ENCODE measurements around the gene DENND1B.
"Not testable (repeated sequence)": the region's sequence is repeated elsewhere in the genome, so short reads cannot be mapped to it uniquely, and the experiment has no call there.

DENND1B gene

GRCh38 chr1:197783510-197783948 is 8.2 kb upstream of the DENND1B start:
- DNase-seq = no peak

- no peak for DNase-seq
Measured at GRCh38 chr1:197782722-197783360, 7.6 kb upstream of the DENND1B start.

DNA sequence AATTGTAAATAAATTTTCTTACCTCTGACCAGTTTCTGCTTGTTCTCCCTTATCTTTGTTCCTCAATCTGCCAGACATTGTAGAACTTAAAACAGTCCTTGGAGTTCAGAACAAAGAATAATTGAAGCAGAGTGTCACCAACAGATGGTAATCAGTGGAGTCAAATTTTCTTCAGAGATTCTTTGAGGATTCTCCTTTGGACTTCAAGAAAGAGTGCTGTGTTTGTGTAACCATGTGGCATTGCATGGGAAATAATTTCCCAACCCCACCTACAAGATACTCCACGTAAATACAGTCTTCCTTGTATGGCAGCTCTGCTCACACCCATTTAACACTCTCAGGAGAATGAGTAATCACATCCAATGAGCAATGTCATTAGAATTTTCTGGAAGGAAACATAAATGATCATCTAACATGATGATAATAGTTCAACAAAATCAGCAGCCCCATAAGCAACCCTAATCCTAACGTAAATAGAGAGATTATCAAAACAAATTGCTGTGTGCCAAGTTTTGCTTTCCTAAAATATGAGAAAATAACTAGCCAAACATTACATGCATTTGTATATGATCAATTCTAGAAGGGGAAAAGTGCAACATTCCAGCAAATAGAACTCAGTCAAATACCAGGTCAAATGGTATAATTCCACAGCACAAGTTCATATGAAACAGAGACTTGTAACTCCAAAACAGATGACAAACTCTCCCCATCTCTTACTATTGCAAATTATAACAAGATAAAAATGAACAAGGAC is 6.9 kb upstream of the DENND1B start:
- no peak for DNase-seq

DNA sequence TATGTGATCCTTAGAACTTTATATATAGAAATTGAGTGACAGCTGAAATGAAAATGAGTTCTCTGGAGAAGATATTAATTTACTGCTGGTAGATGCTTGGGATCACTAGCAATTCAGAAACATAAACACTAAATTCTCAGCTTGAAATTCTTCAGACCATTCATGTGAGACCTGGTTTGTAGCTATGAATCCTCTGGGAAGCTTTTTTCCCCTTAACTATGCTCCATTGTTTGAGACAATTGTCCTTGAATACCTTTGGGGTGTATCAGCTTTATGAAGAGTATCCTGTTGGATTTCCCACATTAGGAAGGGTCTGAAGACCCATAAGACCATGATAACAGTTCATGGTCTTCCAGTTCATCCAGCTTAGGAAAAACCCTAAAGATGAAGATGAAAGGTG is 4.6 kb upstream of the DENND1B start:
- no peak for DNase-seq

DNA sequence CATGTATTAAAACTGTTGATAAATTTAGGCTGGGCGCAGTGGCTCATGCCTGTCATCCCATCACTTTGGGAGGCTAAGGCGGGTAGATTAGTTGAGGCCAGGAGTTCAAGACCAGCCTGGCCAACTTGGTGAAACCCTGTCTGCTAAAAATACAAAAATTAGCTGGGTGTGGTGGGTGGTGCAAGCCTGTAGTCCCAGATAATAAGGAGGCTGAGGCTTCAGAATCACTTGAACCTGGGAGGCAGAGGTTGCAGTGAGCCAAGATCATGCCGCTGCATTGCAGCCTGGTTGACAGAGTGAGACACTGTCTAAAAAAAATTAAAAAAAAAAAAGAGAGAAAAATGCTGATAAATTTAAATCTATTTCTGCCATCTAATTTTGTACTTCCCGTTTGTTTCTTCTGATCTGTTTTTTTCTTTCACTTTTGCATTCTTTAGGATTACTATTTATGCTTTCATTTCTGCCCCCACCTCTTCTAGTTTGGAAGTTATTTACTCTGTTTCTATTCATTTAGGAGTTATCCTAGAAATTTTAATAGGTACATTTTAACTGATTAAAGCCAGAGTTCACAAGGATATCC is 3.2 kb upstream of the DENND1B start:
- DNase-seq = no peak

GRCh38 chr1:197776351-197777105 is 1.2 kb upstream of the DENND1B start:
- DNase-seq = no peak

DNA sequence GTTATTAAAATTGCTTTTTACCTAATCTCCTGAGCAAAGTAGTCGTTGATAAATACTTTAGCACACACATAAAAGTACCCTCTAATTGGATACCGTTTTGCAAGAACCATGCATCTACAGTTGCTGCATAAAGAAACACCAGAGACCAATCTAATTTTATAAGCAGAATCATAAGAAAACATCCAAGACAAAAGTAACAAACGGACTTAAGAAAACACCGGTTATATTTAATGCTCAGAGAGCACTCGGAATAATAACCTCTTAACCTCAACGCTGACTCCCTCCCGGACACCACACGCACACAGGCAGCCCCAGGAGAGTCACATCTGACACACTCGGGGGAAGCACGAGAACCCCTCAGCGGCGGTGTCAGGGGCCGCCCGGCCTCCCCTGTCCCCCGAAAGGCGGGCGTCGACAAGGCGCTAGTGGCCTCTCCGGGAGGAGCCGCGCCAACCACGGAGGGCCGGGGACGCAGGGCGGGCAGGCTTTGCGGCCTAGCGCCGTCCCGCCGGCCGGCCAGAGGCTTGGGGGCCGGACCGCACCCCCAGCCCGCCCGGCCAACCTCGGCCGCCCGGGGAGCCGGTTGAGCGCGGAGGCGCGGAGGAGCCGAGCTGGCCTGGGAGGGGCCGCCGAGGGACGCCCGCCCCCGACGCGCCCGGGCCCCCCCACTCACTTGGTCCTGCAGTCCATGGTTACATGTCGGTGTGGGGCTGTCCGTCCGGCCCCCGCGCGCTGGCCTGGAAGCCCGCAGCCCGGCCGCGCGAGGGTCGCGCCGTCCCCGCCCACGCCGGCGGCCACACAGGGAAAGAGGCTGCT is 606 bp downstream of the DENND1B start:
- peak; percentile 32 for DNase-seq

GRCh38 chr1:197773856-197774255 is 1.4 kb downstream of the DENND1B start:
- no peak for DNase-seq

GRCh38 chr1:197771904-197772556 is 3.2 kb downstream of the DENND1B start:
- no peak for DNase-seq

GRCh38 chr1:197771386-197771785 is 3.9 kb downstream of the DENND1B start:
- no peak for DNase-seq

GRCh38 chr1:197770243-197770642 is 5.0 kb downstream of the DENND1B start:
- no peak for DNase-seq

- no peak for DNase-seq
Measured at GRCh38 chr1:197769287-197769686, 6.0 kb downstream of the DENND1B start.

DNA sequence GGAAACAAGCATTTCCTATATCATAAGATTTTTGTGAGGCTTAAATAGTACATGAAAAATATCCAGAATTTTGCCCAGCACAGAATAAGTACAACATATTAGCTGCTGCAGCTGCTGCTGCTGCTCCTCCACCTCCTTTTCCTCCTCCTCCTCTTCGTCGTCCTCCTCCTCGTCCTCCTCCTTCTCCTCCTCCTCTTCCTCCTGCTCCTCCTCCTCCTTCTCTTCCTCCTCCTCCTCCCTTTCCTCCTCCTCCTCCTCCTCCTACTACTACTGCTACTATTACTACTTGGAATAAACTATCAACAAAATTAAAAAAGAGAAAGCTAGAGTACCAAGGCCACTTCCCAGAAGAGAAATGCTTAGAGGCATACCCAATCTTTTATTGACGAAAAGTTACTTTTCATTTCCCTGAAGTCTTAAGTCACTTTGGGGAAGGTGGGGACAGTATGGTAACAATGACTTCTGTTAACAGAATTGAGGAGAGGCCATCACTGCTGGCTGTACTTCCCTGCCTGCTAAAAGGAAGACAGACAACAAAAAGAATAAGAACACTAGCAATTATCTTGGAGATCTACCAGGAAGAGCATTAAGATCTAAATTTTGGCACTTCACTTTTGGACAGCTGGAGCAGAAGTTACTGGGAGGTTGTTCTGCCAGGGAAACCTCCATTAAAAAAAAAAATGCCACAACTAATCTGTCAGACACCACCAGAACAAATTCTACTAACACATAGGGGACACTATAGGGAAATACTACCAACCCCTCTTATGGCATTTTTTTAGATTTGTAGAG is 7.1 kb downstream of the DENND1B start:
- no peak for DNase-seq

GRCh38 chr1:197763769-197764168 is 11.5 kb downstream of the DENND1B start:
- DNase-seq = no peak

GRCh38 chr1:197763307-197763706 is 12.0 kb downstream of the DENND1B start:
- DNase-seq = no peak

GRCh38 chr1:197761654-197762053 is 13.6 kb downstream of the DENND1B start:
- DNase-seq = no peak

DNA sequence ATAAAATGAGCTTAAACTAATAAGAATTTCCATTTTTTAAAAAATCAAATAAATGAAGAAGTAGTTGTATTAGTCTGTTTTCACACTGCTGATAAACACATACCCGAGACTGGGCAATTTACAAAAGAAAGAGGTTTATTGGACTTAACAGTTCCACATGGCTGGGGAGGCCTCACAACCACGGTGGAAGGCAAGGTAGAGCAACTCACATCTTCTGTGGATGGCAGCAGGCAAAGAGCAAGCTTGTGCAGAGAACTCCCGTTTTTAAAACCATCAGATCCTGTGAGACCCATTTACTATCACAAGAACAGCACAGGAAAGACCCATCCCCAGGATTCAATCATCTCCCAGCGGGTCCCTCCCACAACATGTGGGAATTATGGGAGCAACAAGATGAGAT is 19.7 kb downstream of the DENND1B start:
- not testable (repeated sequence) for DNase-seq

DNA sequence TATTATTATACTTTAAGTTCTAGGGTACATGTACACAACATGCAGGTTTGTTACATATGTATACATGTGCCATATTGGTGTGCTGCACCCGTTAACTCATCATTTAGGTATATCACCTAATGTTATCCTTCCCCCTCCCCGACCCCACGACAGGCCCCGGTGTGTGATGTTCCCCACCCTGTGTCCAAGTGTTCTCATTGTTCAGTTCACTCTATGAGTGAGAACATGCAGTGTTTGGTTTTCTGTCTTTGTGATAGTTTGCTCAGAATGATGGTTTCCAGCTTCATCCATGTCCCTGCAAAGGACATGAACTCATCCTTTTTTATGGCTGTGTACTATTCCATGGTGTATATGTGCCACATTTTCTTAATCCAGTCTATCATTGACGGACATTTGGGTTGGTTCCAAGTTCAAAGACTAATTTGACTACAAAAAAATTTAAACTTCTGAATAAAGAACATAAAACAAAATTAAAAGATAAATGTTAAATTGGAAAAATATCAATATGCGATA is 22.6 kb downstream of the DENND1B start:
- not testable (repeated sequence) for DNase-seq

GRCh38 chr1:197750366-197750765 is 24.9 kb downstream of the DENND1B start:
- DNase-seq = no peak

GRCh38 chr1:197745911-197746310 is 29.4 kb downstream of the DENND1B start:
- no peak for DNase-seq

GRCh38 chr1:197744979-197745378 is 30.3 kb downstream of the DENND1B start:
- DNase-seq = no peak
